Uterus (tissue), 2 donors: Measurements from ENCODE around the gene CYP2C9.
"Not testable (repeated sequence)": the region's sequence is repeated elsewhere in the genome, so short reads cannot be mapped to it uniquely, and the experiment has no call there.

Experiments
- CTCF ChIP-seq, 4 experiments: fragments of 200-600 bp in 2 of 4; fragments of 450-650 bp in 2 of 4; sonication (generic) in 2 of 4; IDR thresholded peaks; one replicate each; pipeline ENCODE4 v1.5.1; 2016 to 2019; ENCODE audit warnings: antibody characterized with exemption in 4 of 4, mild to moderate bottlenecking in 2 of 4, moderate library complexity in 1 of 4
- POLR2A ChIP-seq, 2 donors: fragments of 450-650 bp; IDR thresholded peaks; one replicate each; pipeline ENCODE4 v1.6.1; 2016; ENCODE audit warnings: antibody characterized with exemption in 2 of 2, mild to moderate bottlenecking in 1 of 2, moderate library complexity in 1 of 2

- not testable (repeated sequence) for TF ChIP-seq CTCF, POLR2A (IDR thresholded peaks at IDR 0.05)
Measured at GRCh38 chr10:94946181-94946580, 7.7 kb downstream of the CYP2C9 start.
